DOHH2 (cell line): ENCODE measurements around the gene ANK3.

Experiments
- EZH2phosphoT487 ChIP-seq: fragments of 200-600 bp; sonication (generic); IDR thresholded peaks from 2 replicates; pipeline ENCODE4 v1.6.1; 2017; ENCODE audit warnings: borderline replicate concordance, mild to moderate bottlenecking, antibody characterized with exemption, low read length, moderate library complexity, mixed read lengths
- TF ChIP-seq, protein P1 (sequence below): fragments of 200-600 bp; sonication (generic); IDR thresholded peaks from one replicate; pipeline ENCODE4 v1.5.1; 2014; ENCODE audit warnings: antibody characterized with exemption, mild to moderate bottlenecking, low read depth, low read length; ENCODE audit not compliant: poor library complexity, severe bottlenecking

GRCh38 chr10:60137292-60137992 is 252.2 kb downstream of the ANK3 start:
- TF ChIP-seq, protein P1, sequence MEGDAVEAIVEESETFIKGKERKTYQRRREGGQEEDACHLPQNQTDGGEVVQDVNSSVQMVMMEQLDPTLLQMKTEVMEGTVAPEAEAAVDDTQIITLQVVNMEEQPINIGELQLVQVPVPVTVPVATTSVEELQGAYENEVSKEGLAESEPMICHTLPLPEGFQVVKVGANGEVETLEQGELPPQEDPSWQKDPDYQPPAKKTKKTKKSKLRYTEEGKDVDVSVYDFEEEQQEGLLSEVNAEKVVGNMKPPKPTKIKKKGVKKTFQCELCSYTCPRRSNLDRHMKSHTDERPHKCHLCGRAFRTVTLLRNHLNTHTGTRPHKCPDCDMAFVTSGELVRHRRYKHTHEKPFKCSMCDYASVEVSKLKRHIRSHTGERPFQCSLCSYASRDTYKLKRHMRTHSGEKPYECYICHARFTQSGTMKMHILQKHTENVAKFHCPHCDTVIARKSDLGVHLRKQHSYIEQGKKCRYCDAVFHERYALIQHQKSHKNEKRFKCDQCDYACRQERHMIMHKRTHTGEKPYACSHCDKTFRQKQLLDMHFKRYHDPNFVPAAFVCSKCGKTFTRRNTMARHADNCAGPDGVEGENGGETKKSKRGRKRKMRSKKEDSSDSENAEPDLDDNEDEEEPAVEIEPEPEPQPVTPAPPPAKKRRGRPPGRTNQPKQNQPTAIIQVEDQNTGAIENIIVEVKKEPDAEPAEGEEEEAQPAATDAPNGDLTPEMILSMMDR = no peak
- no peak for TF ChIP-seq EZH2phosphoT487
